Suppressor macrophage (primary cell): ENCODE measurements around the gene IYD.
"Not testable (repeated sequence)": the region's sequence is repeated elsewhere in the genome, so short reads cannot be mapped to it uniquely, and the experiment has no call there.

Source experiments
- DNase-seq, 4 experiments: peaks; one replicate each; pipeline ENCODE4 v3.0.0-alpha.2; 2020 to 2022

Gene IYD

DNA sequence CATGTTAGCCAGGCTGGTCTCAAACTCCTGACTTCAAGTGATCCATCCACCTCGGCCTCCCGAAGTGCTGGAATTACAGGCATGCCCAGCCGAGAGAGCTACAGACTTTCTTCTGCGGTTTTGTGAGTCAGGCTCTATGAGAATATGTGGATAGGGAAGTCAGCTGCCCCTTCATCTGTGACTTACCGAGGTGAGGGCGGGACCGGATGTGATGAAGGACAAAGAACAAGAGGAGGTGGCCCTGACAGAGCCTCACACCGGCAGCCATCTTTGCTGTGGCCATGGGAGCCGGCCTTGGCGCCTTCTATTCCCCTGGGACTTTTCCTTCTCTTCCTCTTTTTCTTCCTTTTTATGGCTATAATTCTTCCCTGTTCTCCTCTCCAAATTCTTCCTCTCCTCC, 67.0 kb downstream of the IYD start:
- no peak for DNase-seq

DNA sequence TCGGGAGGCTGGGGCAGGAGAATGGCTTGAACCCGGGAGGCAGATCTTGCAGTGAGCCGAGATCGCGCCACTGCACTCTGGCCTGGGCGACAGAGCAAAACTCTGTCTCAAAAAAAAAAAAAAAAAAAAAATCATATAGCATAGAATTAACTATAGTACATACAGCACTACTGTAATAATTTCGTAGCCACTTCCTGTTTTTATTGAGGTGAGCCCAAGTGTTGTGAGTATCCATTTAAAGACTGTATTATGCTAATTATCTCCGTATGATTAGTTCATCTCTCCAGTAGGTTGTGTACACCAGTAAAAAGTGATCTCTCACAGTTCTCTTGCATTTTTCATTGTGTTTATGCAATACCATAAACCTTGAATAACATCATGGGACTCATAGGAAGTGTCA, 70.6 kb downstream of the IYD start:
- DNase-seq, result no peak

DNA sequence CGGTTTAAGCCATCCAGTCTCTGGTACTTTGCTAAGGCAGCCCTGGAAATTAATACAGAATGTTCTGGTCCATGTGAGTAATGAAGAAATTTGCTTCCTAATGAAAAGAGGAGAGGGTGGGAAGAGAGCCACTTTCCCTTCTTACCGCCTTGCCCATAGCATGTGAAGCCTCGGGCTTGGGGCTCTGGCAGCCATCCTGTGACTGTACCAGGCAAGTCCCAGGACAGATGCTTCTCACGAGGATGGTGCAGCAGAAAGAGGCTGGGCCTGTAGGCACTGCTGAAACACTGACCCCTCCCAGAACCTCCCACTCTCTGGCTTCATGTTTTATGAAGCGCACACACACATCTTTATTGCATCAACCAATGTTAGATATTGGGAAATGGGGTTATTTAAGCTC, 74.8 kb downstream of the IYD start:
- no peak for DNase-seq

DNA sequence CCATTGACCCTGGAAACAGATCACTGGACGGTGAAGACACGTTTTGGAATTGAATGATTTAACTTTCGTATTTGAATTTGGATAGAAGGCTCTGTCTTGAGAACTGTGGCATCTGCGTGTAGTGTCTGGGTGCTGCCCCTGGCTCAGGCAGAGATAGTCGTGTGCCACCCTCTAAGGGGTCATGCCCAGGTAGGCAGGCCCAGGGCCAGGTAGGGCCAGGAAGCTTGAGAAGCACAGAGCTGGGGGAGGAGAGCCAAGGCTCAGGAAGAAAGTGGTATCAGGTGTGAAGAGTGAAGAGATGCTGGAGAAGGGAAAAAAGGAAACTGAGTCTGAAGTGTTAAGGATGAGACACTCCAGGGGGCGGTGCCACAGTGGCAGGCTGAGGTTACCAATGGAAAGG, 75.5 kb downstream of the IYD start:
- DNase-seq, result no peak

GRCh38 chr6:150445486-150445885, 76.7 kb downstream of the IYD start:
- DNase-seq, result no peak

- DNase-seq, result no peak
Measured at GRCh38 chr6:150448221-150448620, 79.4 kb downstream of the IYD start.

GRCh38 chr6:150449055-150449454, 80.2 kb downstream of the IYD start:
- not testable (repeated sequence) for DNase-seq

DNA sequence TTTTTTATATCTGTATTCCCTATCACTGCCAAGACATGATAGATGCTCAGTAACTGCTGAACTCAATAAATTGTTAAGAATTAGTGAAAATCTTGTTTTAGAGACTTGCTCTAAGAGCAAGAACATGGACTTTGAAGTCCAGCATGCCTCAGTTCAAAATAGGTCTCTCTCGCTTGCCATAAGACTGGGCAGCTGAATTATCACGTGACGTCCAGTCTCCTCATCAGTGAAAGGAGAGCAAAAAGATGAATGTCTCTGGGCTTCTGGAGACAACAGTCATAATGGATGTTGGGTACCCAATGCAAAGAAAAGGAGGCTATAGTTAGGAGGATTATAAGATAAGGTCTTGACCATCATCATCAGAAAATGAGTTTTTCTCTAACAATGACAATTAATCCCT, 82.1 kb downstream of the IYD start:
- DNase-seq, result no peak

- DNase-seq, result no peak
Measured at GRCh38 chr6:150451807-150452427, 83.1 kb downstream of the IYD start.

DNA sequence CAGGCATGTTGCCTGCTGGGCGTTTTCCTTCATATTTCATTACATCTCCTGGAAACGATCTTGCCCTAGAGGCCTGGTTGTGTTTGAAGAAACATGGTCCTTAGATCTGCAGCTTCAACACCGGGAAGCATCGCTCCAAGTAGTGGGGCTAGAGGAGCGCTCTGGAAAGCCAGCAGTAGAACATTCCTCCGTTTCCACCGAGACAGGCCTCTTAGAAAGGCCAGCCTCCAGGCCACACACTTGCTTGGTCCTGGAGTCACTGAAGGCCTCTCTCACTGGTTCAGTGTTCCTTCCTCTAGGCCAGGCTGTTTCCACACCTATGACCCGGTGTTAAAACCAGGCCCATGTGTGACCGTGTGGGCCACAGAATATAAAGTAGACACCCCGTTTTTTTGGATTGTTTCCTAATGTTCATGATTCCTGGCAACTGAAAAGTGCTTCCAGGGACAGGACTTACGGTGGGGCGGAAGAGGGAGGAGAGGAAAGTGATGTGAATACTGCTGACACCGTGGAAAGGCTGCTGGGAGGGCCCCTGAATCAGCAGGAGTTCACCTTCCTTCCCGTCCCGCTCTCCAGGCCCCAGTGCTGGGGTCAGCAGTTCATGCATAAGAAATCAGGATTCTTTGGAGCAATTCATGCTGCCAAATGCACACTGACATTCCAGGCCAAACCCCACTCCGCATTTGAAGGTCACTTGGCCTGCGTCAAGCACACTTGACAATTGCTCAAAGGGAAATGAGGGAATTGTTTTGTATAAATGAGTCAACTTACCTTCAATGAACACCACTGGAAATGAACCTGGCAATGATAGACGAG, 83.8 kb downstream of the IYD start:
- no peak for DNase-seq

DNA sequence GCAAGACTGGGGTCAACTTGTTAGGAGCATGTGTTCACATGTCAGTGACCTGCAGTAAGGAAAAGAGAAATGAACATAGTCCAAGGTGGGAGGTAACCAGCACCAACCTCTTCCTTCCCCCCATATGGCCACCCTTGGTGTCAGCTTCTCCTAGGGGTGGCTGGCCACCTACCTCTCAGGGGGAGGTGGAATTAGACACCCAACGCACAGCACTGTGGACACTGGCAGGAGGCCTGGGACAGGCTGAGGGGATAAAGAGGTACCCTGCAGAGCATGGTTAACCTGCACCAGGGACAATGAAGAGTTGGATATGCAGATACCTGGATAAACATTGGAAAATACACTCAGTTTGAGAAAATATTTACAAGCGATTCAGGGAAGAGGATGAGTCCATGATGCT, 84.5 kb downstream of the IYD start:
- DNase-seq, result no peak
